ENCODE data around the gene ADSS1. TPM values are rescaled to one million over a fixed set of nuclear protein-coding genes. Genes with fewer than 3 reads are reported as not detected.
A peak's percentile ranks its signal among the peaks of the same experiment; 100 is the strongest.

ADSS1 gene
- total RNA-seq, 4 donors from 2014 or later = 5.1 to 32.2 (median 8.8) TPM

DNA sequence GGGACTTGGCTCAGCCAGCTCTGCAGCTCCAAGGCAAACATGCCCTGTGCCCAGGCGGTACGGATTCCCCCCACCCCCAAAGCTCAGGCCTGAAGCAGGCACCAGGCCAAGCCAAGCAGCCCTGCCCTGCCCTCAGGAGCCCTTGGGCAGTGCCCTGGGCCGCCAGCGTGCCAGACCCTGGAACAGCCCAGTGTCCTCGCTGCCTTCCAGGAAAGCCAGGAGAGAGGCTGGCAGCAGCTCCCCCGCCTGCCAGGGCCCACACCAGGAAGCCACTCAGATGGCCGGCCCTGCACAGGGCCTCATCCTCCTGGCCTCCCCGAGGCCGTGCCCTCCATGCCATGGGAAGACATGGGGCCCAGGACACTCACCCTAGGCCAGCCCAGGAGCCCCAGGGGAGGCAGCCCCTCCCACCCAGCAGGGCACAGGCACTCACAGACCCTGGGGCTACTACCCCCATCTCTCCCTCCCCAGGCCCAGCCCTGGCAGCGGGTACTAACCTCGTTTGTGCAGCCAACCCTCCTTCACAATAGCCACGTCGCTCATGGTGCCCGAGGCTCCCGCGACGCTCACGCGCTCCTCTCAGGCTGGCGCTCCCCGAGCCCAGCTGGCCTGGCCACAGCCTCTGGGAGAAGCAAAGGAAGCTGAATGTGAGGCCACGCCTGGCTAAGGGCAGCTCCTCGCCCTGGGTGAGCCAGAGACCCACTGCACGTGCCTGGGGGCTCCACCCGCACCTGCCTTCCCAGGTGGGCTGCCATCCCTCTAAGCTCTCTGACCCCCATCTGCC lies 68.3 kb downstream of the ADSS1 start:
- Histone ChIP-seq H3K36me3 (peaks cover 0 to 55% of the 10 kb centered on the region in 2 donors), H3K9me3 (no peaks in the 10 kb centered on the region), H3K27me3 (no peaks in the 10 kb centered on the region), H3K27ac (no peak overlapping the region), H3K4me1 (peaks cover 3 to 91% (median 39%) of the 10 kb centered on the region in 3 donors), H3K4me3 (no peak overlapping the region)
- no peak for ATAC-seq
- WGBS, 2 donors (ENCODE audit: low coverage in 1 of 2) = 89% methylated on average over 7 of the region's 25 CpGs; no CpG with 5 or more reads in 1 of the 2 donors
- TF ChIP-seq, protein P1, sequence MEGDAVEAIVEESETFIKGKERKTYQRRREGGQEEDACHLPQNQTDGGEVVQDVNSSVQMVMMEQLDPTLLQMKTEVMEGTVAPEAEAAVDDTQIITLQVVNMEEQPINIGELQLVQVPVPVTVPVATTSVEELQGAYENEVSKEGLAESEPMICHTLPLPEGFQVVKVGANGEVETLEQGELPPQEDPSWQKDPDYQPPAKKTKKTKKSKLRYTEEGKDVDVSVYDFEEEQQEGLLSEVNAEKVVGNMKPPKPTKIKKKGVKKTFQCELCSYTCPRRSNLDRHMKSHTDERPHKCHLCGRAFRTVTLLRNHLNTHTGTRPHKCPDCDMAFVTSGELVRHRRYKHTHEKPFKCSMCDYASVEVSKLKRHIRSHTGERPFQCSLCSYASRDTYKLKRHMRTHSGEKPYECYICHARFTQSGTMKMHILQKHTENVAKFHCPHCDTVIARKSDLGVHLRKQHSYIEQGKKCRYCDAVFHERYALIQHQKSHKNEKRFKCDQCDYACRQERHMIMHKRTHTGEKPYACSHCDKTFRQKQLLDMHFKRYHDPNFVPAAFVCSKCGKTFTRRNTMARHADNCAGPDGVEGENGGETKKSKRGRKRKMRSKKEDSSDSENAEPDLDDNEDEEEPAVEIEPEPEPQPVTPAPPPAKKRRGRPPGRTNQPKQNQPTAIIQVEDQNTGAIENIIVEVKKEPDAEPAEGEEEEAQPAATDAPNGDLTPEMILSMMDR (IDR thresholded peaks at IDR 0.05) = no peak
- no peak for TF ChIP-seq EP300 (IDR thresholded peaks at IDR 0.05)
- TF ChIP-seq POLR2AphosphoS5 (IDR thresholded peaks at IDR 0.05) = no peak
- no peak for TF ChIP-seq POLR2A (IDR thresholded peaks at IDR 0.05)

DNA sequence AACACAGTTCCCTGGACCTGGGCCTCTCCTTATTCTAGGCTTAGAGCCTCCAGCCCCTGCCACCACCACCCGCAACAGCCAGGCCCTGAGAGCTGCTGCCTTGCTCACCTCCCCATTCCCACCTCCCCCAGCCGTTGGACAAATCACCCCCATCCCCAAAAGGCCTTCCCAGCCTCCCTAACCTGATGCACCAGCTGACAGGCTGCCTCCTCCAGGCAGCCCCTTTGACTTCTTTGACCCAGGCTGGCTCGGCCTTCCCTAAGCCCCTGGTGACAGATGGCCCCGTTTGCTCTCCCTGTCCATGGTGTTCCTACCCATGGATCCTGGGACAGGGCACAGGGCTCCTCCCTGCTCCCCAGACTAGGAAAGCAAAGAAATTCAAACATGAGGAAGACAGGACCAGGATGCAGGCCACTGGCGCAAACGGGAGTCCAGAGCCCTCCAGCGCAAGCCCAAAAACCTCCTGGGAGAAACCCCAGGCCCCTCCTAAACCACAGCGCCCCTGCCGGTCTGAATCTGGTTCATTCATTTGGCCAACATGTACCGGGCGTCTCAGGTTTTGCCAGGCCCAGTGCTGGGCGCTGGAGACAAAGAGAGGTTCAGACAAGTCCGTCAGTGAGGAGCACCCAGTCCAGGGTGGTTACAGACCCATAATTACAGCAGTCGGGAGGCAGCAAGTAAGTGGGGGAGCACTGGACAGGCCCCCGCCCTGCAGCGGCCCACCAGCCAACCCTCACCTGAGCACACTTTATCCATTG lies 69.1 kb downstream of the ADSS1 start:
- peak overlapping the region in 1 of 2 donors; percentile 92 for H3K4me3 ChIP-seq
- no peaks in the 10 kb centered on the region for H3K27me3 ChIP-seq
- H3K36me3 ChIP-seq = peaks cover 0 to 46% of the 10 kb centered on the region in 2 donors
- no peaks in the 10 kb centered on the region for H3K9me3 ChIP-seq
- no peak for ATAC-seq
- peak overlapping the region in 1 of 4 donors; percentile 84 for H3K27ac ChIP-seq
- peaks cover 3 to 91% (median 32%) of the 10 kb centered on the region in 3 donors for H3K4me1 ChIP-seq
- 58% methylated on average over 2 of the region's 16 CpGs; no CpG with 5 or more reads in 1 of the 2 donors for WGBS, 2 donors (ENCODE audit: low coverage in 1 of 2)
- TF ChIP-seq POLR2AphosphoS5 (IDR thresholded peaks at IDR 0.05) (no peak), EP300 (IDR thresholded peaks at IDR 0.05) (no peak), POLR2A (IDR thresholded peaks at IDR 0.05) (no peak)
- TF ChIP-seq, protein P1 (IDR thresholded peaks at IDR 0.05) = no peak

DNA sequence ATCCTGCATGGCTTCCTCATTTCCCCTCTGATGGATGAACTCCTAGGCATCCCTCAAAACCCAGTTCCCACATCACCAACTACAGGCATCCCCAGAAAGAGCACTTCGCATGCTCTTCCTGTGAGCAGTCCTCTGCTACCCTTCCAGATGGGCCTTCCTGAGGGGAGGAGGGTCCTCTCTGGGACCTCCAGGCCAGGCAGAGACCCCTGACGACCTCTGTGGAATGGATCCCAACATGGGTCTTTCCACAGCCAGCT lies 69.6 kb downstream of the ADSS1 start:
- Histone ChIP-seq H3K4me1 (peaks cover 3 to 90% (median 32%) of the 10 kb centered on the region in 3 donors), H3K27ac (peak overlapping the region in 1 of 4 donors; percentile 84), H3K36me3 (peaks cover 0 to 41% of the 10 kb centered on the region in 2 donors), H3K27me3 (no peaks in the 10 kb centered on the region), H3K4me3 (peak overlapping the region in 1 of 2 donors; percentile 92), H3K9me3 (no peaks in the 10 kb centered on the region)
- ATAC-seq = no peak
- TF ChIP-seq, protein P1 (IDR thresholded peaks at IDR 0.05) = no peak
- TF ChIP-seq EP300 (IDR thresholded peaks at IDR 0.05) (no peak), POLR2A (IDR thresholded peaks at IDR 0.05) (no peak), POLR2AphosphoS5 (IDR thresholded peaks at IDR 0.05) (no peak)
- 86% methylated on average over 1 of the region's 2 CpGs; no CpG with 5 or more reads in 1 of the 2 donors for WGBS, 2 donors (ENCODE audit: low coverage in 1 of 2)

DNA sequence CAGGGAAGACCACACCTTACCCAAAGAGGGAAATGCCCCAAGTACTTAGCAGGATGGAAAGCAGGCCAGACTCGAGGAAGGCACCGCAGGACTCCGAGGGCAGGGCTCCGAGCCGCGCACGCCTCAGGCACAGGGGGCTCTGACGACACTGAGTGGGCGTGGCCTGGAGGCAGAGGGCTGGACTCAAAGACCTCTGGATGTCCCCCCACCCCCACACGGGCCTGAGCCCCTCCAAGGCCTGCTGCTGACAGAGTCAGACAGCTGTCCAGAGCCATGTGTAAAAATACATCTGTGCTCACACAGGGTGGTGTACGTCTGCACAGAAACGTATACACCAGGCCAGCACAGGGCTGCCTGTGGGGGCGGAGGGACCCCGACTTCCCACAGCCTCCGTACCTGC lies 70.1 kb downstream of the ADSS1 start:
- H3K27ac ChIP-seq = peak overlapping the region in 2 of 4 donors; percentile 79 to 84
- H3K9me3 ChIP-seq = no peaks in the 10 kb centered on the region
- TF ChIP-seq, protein P1 (IDR thresholded peaks at IDR 0.05) = no peak
- TF ChIP-seq EP300 (IDR thresholded peaks at IDR 0.05) (no peak), POLR2AphosphoS5 (IDR thresholded peaks at IDR 0.05) (no peak), POLR2A (IDR thresholded peaks at IDR 0.05) (no peak)
- peaks cover 3 to 89% (median 32%) of the 10 kb centered on the region in 3 donors for H3K4me1 ChIP-seq
- no peaks in the 10 kb centered on the region for H3K27me3 ChIP-seq
- WGBS, 2 donors (ENCODE audit: low coverage in 1 of 2) = 4 to 14% methylated on average over 4 to 12 of the region's 15 CpGs
- peak overlapping the region; percentile 87 to 92 for H3K4me3 ChIP-seq
- ATAC-seq = no peak
- H3K36me3 ChIP-seq = peaks cover 0 to 37% of the 10 kb centered on the region in 2 donors
